Astrocyte of the spinal cord (primary cell): ENCODE data around the gene TRIM10.

Experiments used
- DNase-seq: peaks from one replicate; pipeline ENCODE4 v3.0.0; 2011; ENCODE audit warnings: low read depth, low spot score
- H3K4me3 ChIP-seq: 2 replicates; pipeline ENCODE4 v1.5.1; 2011; ENCODE audit warnings: low read depth, mild to moderate bottlenecking, low read length, moderate library complexity
- CTCF ChIP-seq: IDR thresholded peaks from 2 replicates; pipeline ENCODE4 v1.5.1; 2012; ENCODE audit warnings: low read depth, mild to moderate bottlenecking, low read length, inconsistent platforms
- in situ Hi-C: cut with HindIII; loops from 2 replicates; pipeline ENCODE4 v1.10.0; 2017; ENCODE audit warnings: low sequenced_read_pairs

TRIM10 gene

GRCh38 chr6:30164714-30165113, 3.7 kb upstream of the TRIM10 start:
- in situ Hi-C loops = no loop called here
- no peak for DNase-seq
- no peak overlapping the region for H3K4me3 ChIP-seq
- no peak for TF ChIP-seq CTCF

- H3K4me3 ChIP-seq = no peak overlapping the region
- no peak for DNase-seq
- in situ Hi-C loops = no loop called here
- no peak for TF ChIP-seq CTCF
These were observed 3.1 kb upstream of the TRIM10 start for GRCh38 chr6:30163918-30164654.

- DNase-seq = no peak
- no peak within 1 kb of the TSS for H3K4me3 ChIP-seq
- in situ Hi-C loops = no loop called here
- no peak for TF ChIP-seq CTCF
These were observed 2.3 kb upstream of the TRIM10 start, which contains the start of gene TRIM15 for GRCh38 chr6:30163090-30163917. Gene TRIM15, plus strand, starts transcription at chr6:30163546. Its CDS starts 139 bp downstream, at chr6:30163685.

- no peak for TF ChIP-seq CTCF
- H3K4me3 ChIP-seq = no peak overlapping the region
- in situ Hi-C loops = no loop called here
These were observed 1.5 kb upstream of the TRIM10 start for GRCh38 chr6:30162265-30163089.

GRCh38 chr6:30160008-30160784, 815 bp downstream of the TRIM10 start:
- no peak for DNase-seq
- in situ Hi-C loops = no loop called here
- no peak for TF ChIP-seq CTCF
- H3K4me3 ChIP-seq = no peak overlapping the region

More at GRCh38 chr6:30162265-30163089, 1.5 kb upstream of the TRIM10 start:
- DNase-seq = no peak
